CD4-positive, alpha-beta memory T cell (primary cell): Measurements from ENCODE around the gene ZMYM4. TPM values are rescaled to one million over a fixed set of nuclear protein-coding genes. Genes with fewer than 3 reads are reported as not detected.
A peak's percentile ranks its signal among the peaks of the same experiment; 100 is the strongest.
"Not testable (repeated sequence)": the region's sequence is repeated elsewhere in the genome, so short reads cannot be mapped to it uniquely, and the experiment has no call there.

Experiments used
- CTCF ChIA-PET: fragments of 350-600 bp; sonication (Branson Sonifier 250); formaldehyde crosslinking; loops from one replicate; lab custom pipeline; 2021; ENCODE audit warnings: inconsistent platforms; ENCODE audit not compliant: partially characterized antibody; lab: Charles Lee
- POLR2A ChIA-PET: fragments of 350-600 bp; sonication (Branson Sonifier 250); formaldehyde crosslinking; loops from one replicate; lab custom pipeline; 2021; ENCODE audit not compliant: partially characterized antibody; lab: Charles Lee
- DNase-seq, 5 donors: peaks; one replicate each; pipeline versions ENCODE4 v3.0.0 to v3.0.0-alpha.2; 2020 to 2022; ENCODE audit warnings: mixed read lengths in 1 of 5
- H3K27ac ChIP-seq: one replicate; pipeline ENCODE4 v1.7.0; 2013; ENCODE audit warnings: low read depth, low read length
- H3K27me3 ChIP-seq: 2 replicates; pipeline ENCODE4 v1.7.0; 2013; ENCODE audit warnings: mild to moderate bottlenecking, low read length, moderate library complexity; ENCODE audit not compliant: insufficient read depth
- H3K36me3 ChIP-seq: 2 replicates; pipeline ENCODE4 v1.7.0; 2013; ENCODE audit warnings: mild to moderate bottlenecking, low read length, moderate library complexity; ENCODE audit not compliant: insufficient read depth
- H3K4me1 ChIP-seq: 2 replicates; pipeline ENCODE4 v1.7.0; 2013; ENCODE audit warnings: mild to moderate bottlenecking, low read length, moderate library complexity; ENCODE audit not compliant: insufficient read depth
- H3K4me3 ChIP-seq, 2 donors: one replicate each; pipeline ENCODE4 v1.7.0; 2013; ENCODE audit warnings: low read length in 2 of 2, mild to moderate bottlenecking in 1 of 2
- H3K9me3 ChIP-seq, 2 donors: one replicate each; pipeline ENCODE4 v1.7.0; 2013; ENCODE audit warnings: low read length in 2 of 2, control low read depth in 1 of 2; ENCODE audit not compliant: control insufficient read depth in 1 of 2
- H3K27ac Mint-ChIP-seq, 7 donors: one replicate each; pipeline ENCODE4 v1.8.0; 2020 to 2021; ENCODE audit warnings: mixed read lengths in 7 of 7, mild to moderate bottlenecking in 6 of 7, inconsistent platforms in 3 of 7, moderate library complexity in 3 of 7
- H3K27me3 Mint-ChIP-seq, 2 donors: one replicate each; pipeline ENCODE4 v1.8.0; 2020 to 2021; ENCODE audit warnings: mixed read lengths in 2 of 2
- H3K36me3 Mint-ChIP-seq, 2 donors: one replicate each; pipeline ENCODE4 v1.8.0; 2020 to 2021; ENCODE audit warnings: mixed read lengths in 2 of 2, inconsistent platforms in 1 of 2, mild to moderate bottlenecking in 1 of 2
- H3K4me1 Mint-ChIP-seq, 4 donors: one replicate each; pipeline ENCODE4 v1.8.0; 2020 to 2021; ENCODE audit warnings: mixed read lengths in 4 of 4, mild to moderate bottlenecking in 1 of 4
- H3K4me3 Mint-ChIP-seq, 8 donors: one replicate each; pipeline ENCODE4 v1.8.0; 2020 to 2021; ENCODE audit warnings: mixed read lengths in 8 of 8, mild to moderate bottlenecking in 7 of 8, moderate library complexity in 6 of 8, inconsistent platforms in 3 of 8
- H3K9me3 Mint-ChIP-seq, 8 donors: one replicate each; pipeline ENCODE4 v1.8.0; 2020 to 2021; ENCODE audit warnings: mixed read lengths in 8 of 8, mild to moderate bottlenecking in 5 of 8, inconsistent platforms in 3 of 8, moderate library complexity in 1 of 8
- intact Hi-C: fragments of 100-400 bp; cut with micrococcal nuclease; formaldehyde crosslinking; loops from one replicate; pipeline ENCODE4 v1.15.1; 2023
- polyA plus RNA-seq, 2 donors: library from polyadenylated mRNA; unstranded; fragments of 300-500 nt; fragmentation: Illumina TruSeq; gene quantifications; one replicate each; pipeline ENCODE4 v1.2.3, GENCODE V29; 2021
- total RNA-seq, 2 experiments: library from RNA; stranded (reverse); gene quantifications; one replicate each; pipeline ENCODE4 v1.2.3, GENCODE V29; 2021

ZMYM4 gene
- total and polyA plus RNA-seq, 4 experiments from 2014 or later = 13.8 to 41.9 (median 34.5) TPM

DNA sequence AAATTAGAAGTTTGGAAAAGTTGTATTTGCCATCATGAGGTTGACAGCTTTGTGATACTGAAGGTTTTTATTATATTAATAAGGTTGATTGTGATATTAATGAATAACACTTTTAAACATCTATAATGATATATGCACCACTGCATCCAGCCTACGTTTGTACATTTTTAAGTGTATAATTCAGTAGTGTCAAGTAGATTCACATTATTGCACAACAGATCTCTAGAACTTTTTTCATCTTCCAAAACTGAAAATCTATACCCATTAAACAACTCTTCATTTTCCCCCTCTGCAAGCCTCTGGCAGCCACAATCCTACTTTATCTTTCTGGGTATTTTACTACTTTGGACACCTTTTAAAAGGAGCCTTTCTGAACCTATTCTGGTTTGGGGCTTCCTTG, 37.2 kb upstream of the ZMYM4 start:
- Histone ChIP-seq H3K27ac (no peak overlapping the region), H3K9me3 (no peaks in the 10 kb centered on the region), H3K27me3 (no peaks in the 10 kb centered on the region), H3K36me3 (no peaks in the 10 kb centered on the region), H3K4me1 (no peaks in the 10 kb centered on the region), H3K4me3 (no peak overlapping the region)
- Mint-ChIP-seq H3K4me1 (peaks cover 2 to 5% (median 4%) of the 10 kb centered on the region in 4 donors), H3K9me3 (no peaks in the 10 kb centered on the region), H3K4me3 (no peak overlapping the region), H3K27me3 (peaks cover 1 to 2% of the 10 kb centered on the region in 2 donors), H3K27ac (no peak overlapping the region), H3K36me3 (no peaks in the 10 kb centered on the region)
- ChIA-PET CTCF (no interaction called here), POLR2A (no interaction called here)
- no peak for DNase-seq
- intact Hi-C loops = no loop called here

GRCh38 chr1:35236772-35237171, 31.7 kb upstream of the ZMYM4 start:
- DNase-seq, H3K27me3 Mint-ChIP-seq, POLR2A ChIA-PET, H3K4me3 ChIP-seq, H3K27me3 ChIP-seq, H3K4me1 Mint-ChIP-seq, CTCF ChIA-PET, H3K36me3 Mint-ChIP-seq, H3K9me3 Mint-ChIP-seq, H3K4me3 Mint-ChIP-seq, H3K27ac ChIP-seq, intact Hi-C loops, H3K4me1 ChIP-seq, H3K27ac Mint-ChIP-seq, H3K36me3 ChIP-seq, H3K9me3 ChIP-seq: not testable (repeated sequence)

- no peak overlapping the region for H3K27ac Mint-ChIP-seq
- POLR2A ChIA-PET = no interaction called here
These were observed 24.8 kb upstream of the ZMYM4 start for GRCh38 chr1:35243691-35244090.

GRCh38 chr1:35247256-35247655, 21.3 kb upstream of the ZMYM4 start:
- peaks cover 3% of the 10 kb centered on the region for H3K27me3 ChIP-seq
- no peaks in the 10 kb centered on the region for H3K36me3 ChIP-seq
- no peak overlapping the region for H3K4me3 ChIP-seq
- H3K9me3 Mint-ChIP-seq = peaks cover 0 to 1% (median 0%) of the 10 kb centered on the region in 8 donors
- H3K36me3 Mint-ChIP-seq = no peaks in the 10 kb centered on the region
- DNase-seq = no peak
- H3K4me1 ChIP-seq = no peaks in the 10 kb centered on the region
- no peak overlapping the region for H3K27ac ChIP-seq
- H3K27me3 Mint-ChIP-seq = peaks cover 2 to 4% of the 10 kb centered on the region in 2 donors
- ChIA-PET POLR2A (no interaction called here), CTCF (no interaction called here)
- no peaks in the 10 kb centered on the region for H3K9me3 ChIP-seq
- no peak overlapping the region for H3K4me3 Mint-ChIP-seq
- intact Hi-C loops = no loop called here
- no peaks in the 10 kb centered on the region for H3K4me1 Mint-ChIP-seq
- no peak overlapping the region for H3K27ac Mint-ChIP-seq

More at GRCh38 chr1:35243691-35244090, 24.8 kb upstream of the ZMYM4 start:
- no peaks in the 10 kb centered on the region for H3K27me3 ChIP-seq
- H3K9me3 Mint-ChIP-seq = peaks cover 0 to 1% (median 0%) of the 10 kb centered on the region in 8 donors
- intact Hi-C loops = no loop called here
- no peaks in the 10 kb centered on the region for H3K4me1 Mint-ChIP-seq
- H3K4me1 ChIP-seq = no peaks in the 10 kb centered on the region
- H3K36me3 Mint-ChIP-seq = no peaks in the 10 kb centered on the region
- H3K27ac ChIP-seq = no peak overlapping the region
- no peaks in the 10 kb centered on the region for H3K27me3 Mint-ChIP-seq
- no peak overlapping the region for H3K4me3 Mint-ChIP-seq
- no peaks in the 10 kb centered on the region for H3K36me3 ChIP-seq
- H3K9me3 ChIP-seq = no peaks in the 10 kb centered on the region
- no peak overlapping the region for H3K4me3 ChIP-seq
- DNase-seq = no peak
- CTCF ChIA-PET = no interaction called here

DNA sequence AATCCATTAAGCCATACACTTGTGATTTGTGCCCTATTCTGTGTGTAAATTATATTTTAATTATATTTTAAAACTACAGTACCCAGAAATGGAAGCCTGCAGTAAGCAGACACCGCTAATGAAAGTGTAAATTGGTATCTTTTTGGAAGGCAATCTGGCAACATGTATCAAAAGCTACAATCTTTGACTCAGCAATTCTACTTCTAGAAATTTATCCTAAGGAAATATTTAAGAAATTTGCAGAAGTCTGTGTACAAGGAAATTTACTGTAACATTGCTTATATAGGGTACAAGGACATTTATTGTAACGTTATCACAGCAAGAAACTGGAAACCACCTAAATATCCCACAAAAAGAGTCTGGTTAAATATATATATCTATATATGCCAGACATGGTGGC, 14.6 kb upstream of the ZMYM4 start:
- DNase-seq = no peak
- no peaks in the 10 kb centered on the region for H3K9me3 ChIP-seq
- no peak overlapping the region for H3K4me3 Mint-ChIP-seq
- H3K36me3 Mint-ChIP-seq = no peaks in the 10 kb centered on the region
- H3K27me3 ChIP-seq = peaks cover 3% of the 10 kb centered on the region
- ChIA-PET POLR2A (interaction anchor here (0.6 kb wide), 1 partner anchor 44 kb away, joined by 3 read pairs; no protein-coding TSS in a partner anchor), CTCF (no interaction called here)
- intact Hi-C loops = no loop called here
- H3K27ac Mint-ChIP-seq = no peak overlapping the region
- no peaks in the 10 kb centered on the region for H3K36me3 ChIP-seq
- no peak overlapping the region for H3K4me3 ChIP-seq
- no peaks in the 10 kb centered on the region for H3K4me1 ChIP-seq
- H3K27me3 Mint-ChIP-seq = peaks cover 5 to 8% of the 10 kb centered on the region in 2 donors
- no peak overlapping the region for H3K27ac ChIP-seq
- H3K4me1 Mint-ChIP-seq = no peaks in the 10 kb centered on the region
- H3K9me3 Mint-ChIP-seq = no peaks in the 10 kb centered on the region

DNA sequence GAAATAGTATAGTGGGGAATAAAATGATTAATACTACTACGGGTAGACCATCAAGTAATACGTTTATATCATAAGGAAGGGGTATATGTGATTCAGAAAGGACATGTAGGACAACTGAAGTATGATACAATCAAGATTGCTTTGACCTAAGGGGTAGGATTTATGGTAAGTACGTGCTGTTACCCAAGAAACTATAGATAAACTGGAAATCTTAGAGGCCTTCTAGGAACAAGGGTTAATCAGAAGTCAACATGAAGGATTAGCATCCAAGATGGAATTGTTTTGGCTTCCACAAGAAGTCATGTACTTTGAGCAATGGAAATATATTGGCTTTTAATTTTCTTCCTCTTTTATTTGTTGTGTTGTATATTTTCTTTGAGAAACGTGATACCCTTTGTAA, 13.2 kb upstream of the ZMYM4 start:
- Mint-ChIP-seq H3K4me3 (no peak overlapping the region), H3K4me1 (no peaks in the 10 kb centered on the region), H3K27ac (no peak overlapping the region), H3K36me3 (no peaks in the 10 kb centered on the region), H3K27me3 (peaks cover 8% of the 10 kb centered on the region in 2 donors), H3K9me3 (no peaks in the 10 kb centered on the region)
- Histone ChIP-seq H3K9me3 (no peaks in the 10 kb centered on the region), H3K27me3 (peaks cover 3% of the 10 kb centered on the region), H3K27ac (no peak overlapping the region), H3K4me3 (no peak overlapping the region), H3K4me1 (no peaks in the 10 kb centered on the region), H3K36me3 (no peaks in the 10 kb centered on the region)
- DNase-seq = no peak
- POLR2A ChIA-PET = no interaction called here
- CTCF ChIA-PET = no interaction called here
- intact Hi-C loops = no loop called here

DNA sequence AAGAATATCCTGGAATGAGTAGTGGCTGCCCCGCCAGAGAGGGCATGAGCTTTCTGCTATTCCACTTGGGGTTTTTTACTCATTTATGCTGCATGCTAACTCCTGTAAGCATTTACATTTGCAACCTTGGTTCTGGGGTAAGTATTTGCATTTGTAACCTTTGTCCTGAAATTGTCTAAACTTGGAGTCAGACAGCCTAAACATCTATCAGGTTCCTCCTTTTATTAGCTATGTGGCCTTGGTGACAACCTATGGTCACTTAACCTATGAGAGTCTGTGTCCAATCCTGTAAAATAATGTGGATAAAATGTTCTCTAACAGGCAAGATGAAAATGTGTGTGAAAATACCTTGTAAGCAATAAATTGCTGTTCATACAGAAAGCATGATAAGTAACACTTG, 8.9 kb upstream of the ZMYM4 start:
- no peak for DNase-seq
- Mint-ChIP-seq H3K36me3 (no peaks in the 10 kb centered on the region), H3K4me3 (no peak overlapping the region), H3K4me1 (no peaks in the 10 kb centered on the region), H3K27me3 (peaks cover 5 to 8% of the 10 kb centered on the region in 2 donors), H3K9me3 (no peaks in the 10 kb centered on the region), H3K27ac (peak overlapping the region in 1 of 7 donors; percentile 2)
- no peaks in the 10 kb centered on the region for H3K27me3 ChIP-seq
- H3K4me3 ChIP-seq = no peak overlapping the region
- intact Hi-C loops = no loop called here
- no peak overlapping the region for H3K27ac ChIP-seq
- ChIA-PET POLR2A (no interaction called here), CTCF (interaction anchor here (1.7 kb wide), 1 partner anchor 456 kb away, joined by 4 read pairs; no protein-coding TSS in a partner anchor)
- no peaks in the 10 kb centered on the region for H3K9me3 ChIP-seq
- no peaks in the 10 kb centered on the region for H3K4me1 ChIP-seq
- no peaks in the 10 kb centered on the region for H3K36me3 ChIP-seq
